GM18508 (cell line): ENCODE results near the gene POLD4.

Experiments used
- ATAC-seq: cut with Tn5 transposase; IDR thresholded peaks from one replicate; pipeline ENCODE4 v1.9.1; 2021; ENCODE audit warnings: moderate number of reproducible peaks; ENCODE audit not compliant: insufficient read depth, unreplicated experiment

Gene POLD4

DNA sequence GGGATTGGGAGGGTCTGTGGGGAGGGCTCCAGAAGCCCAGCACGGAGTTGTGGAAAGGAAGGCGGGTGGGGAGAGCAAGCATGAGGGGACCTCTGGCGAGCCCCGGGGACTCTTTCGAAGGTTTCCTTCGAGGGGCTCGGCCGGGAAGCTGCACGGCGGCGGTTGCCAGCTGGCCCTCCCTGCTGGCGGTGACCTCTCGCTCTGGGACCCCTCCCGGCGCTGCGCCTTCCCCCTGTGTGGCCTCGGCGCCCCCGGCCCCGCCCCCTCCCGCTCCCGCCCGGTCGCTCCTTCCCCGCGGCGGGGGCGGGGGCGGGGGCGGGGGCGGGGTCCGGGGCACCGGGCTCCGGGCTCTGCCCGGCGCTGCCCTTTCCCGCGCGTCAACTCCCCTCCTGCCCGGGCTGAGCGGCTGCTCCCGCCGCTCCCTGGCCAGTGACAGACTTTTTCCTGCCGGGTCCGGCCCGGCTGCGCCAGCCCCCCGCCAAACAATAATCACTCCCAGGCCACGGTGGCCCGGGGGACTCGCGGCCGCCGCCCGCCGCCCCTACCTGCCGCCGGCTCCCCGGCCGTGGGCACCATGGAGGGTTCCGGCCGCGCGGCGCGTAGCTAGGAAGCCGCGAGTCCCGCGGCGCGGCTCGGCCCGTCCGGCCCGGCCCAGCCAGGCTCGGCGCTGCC lies 19.1 kb upstream of the POLD4 start:
- ATAC-seq, result no peak

DNA sequence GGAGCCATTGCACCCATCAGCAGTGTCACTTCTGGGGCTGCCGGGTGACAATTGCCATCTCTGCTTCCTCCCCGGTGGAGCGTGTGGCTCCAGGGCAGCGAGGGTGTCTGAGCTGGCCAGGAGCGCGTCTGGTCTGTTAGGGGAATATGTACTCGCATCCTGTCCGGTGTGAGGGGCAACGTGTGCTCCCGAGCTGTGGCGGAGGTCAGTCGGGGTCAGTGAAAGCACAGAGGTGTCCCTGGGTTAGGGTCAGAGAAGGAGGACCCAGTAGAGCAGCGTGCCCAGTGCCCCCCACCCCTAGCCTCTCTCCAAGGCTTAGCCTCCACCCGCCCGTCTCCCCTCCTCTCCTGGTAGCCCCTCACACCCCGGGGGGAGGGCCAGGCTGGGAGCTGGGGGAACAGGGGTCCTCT lies 18.6 kb upstream of the POLD4 start:
- no peak for ATAC-seq

GRCh38 chr11:67371189-67371910 lies 18.0 kb upstream of the POLD4 start:
- no peak for ATAC-seq

DNA sequence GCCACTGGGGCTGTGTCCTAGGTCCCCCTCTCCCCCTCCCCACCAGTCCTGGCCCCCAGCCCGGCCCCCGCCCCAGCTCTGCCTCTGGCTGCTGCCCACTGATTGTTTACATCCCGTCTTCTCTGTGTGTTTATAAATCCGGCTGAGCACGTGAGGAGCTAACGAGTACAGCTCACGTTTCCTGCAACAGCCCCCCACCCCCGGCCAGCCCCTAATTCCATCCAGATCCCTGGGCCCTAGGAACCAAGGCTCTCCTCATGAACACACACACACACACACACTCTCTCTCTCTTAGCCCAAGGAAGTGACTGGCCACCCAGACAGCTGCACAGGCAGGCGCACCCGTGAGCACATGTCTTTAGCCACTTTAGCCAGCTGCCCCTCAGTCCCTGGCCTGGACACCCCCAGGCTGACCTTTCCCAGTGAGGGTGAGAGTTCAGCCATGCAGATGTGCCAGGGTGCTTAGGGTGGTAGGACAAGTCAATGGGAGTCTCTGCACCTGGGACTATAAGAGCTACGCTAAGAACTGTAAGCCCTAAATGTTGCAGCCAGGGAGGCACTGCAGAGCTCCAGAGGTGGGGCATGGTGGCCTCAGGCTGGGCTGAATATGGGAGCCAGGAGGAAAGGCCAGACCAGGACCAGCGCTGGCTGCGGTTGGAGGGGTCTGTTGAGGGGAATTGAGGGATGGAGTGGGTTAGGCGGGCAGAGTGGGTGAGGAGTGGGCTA lies 17.2 kb upstream of the POLD4 start:
- no peak for ATAC-seq

DNA sequence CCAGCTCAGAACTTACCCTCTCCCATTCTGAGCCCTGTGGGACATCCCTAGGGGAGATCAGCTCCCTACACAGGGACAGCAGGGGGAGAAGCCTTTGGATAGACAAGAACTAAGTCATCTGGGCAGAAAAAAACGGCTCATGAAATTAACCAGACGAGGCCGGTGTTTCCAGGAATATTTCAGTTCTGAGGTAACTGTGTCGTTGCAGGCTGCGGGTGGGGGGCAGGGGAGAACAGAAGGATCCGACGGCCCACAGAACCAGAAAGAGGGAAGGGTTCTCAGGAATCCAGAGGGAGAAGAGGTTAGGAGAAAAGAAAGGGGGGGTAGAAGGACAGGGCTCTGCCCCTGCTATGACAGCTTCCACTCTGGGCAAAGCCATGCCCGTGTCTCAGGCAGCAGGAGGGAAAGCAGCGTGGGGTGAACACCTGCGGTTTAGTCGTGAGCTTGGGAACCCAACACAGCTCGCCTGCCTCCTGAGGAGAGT lies 16.5 kb upstream of the POLD4 start:
- no peak for ATAC-seq

GRCh38 chr11:67369275-67369674 lies 15.9 kb upstream of the POLD4 start:
- no peak for ATAC-seq

DNA sequence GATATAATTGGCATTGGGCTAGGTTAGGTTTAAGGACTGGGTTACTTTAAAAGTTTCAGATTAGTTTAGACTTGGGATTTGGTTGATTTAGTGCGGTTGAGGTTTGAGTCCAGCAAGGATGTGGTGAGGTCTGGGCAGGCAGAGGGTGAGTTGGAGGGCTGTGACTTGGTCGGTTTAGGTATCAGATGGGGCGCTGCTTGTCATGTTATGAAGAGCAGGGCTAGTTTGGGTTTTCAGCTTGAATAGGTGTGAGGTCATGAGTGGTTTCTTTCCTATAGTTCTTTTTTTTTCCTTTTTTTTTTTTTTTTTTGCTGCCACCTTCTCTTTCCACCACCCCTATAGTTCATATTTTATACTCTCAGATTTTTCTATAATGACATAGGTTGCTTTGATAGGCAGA lies 15.3 kb upstream of the POLD4 start:
- no peak for ATAC-seq

DNA sequence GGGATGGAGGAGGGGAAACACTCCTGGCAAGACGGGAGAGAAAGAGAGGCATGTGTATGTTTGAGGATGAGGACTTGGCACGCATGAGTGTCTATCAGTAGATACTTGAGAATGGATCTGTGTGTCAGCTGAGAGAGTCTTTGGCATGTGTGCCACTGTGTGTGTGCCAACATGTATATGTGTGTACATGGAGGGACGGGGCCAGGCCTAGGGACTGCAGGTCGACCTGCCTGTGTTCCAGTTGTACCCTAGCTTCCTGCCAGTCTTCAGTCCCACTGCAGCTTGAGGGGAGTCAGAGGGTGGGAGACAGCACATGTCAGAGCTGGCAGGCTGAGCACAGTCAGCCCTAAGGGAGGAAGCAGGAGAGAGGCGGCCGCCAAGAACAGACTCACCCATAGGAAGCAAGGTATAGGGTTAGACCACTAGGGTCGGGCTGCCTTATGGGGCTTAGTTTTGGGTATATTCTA lies 14.4 kb upstream of the POLD4 start:
- ATAC-seq, result no peak

DNA sequence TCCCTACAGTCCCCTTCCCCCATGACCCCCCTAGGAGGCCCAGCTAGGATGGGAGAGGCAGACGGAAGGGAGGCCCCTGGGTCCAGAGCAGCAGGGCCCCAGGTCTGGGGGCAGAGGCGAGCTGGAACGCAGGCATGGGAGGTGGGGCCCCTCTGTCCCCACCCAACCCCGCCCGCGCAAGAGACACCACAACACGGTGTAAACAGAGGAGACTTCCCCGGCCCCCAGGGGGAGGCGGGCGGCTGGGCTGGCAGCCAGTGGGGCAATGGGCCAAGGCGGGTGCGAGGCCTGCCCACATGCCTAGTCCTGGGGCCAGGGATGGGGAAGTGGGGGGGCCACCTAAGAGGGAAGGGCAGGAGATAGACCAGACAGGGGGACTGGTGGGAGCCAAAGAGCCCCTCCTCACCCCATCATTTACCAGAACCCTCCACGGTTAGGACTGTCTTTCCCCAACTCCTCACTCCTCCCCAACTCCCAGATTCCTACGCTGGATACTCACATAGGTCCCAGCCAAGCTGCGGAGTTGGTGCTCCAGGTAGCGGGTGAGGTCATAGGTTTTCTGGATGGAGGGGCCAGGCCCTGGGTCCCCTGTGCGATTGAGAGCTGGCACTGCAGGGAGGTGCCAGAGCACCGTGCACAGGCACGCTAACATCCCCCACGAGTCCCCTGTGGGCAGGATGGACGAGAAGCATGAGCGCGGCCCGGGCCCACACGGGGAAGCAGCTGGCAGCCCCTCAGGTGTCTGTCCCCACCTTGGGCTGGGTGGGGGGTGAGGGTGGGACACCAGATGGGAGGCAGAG lies 13.8 kb upstream of the POLD4 start:
- no peak for ATAC-seq

DNA sequence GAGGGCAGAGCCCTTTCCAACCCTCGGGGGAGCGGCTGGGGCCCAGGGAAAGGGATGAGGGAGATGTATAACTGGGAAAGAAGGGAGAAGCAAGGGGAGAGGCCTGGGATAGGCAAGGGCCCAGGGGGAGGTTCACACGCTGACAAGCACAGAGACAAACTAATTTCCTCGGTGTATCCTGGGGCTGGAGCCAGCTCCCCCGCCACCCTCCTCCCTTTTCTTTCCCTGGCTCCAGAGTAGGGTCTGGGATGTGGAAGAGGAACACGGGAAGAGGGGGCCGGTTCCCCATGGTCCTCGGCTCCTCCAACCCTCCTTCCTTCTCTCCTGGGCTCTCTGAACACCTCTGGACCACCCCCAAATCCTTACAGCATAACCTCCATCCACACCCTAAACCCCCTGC lies 13.2 kb upstream of the POLD4 start:
- no peak for ATAC-seq

GRCh38 chr11:67365736-67366444 lies 12.5 kb upstream of the POLD4 start:
- ATAC-seq, result no peak

- ATAC-seq, result no peak
These were observed 11.7 kb upstream of the POLD4 start for GRCh38 chr11:67364783-67365722.

DNA sequence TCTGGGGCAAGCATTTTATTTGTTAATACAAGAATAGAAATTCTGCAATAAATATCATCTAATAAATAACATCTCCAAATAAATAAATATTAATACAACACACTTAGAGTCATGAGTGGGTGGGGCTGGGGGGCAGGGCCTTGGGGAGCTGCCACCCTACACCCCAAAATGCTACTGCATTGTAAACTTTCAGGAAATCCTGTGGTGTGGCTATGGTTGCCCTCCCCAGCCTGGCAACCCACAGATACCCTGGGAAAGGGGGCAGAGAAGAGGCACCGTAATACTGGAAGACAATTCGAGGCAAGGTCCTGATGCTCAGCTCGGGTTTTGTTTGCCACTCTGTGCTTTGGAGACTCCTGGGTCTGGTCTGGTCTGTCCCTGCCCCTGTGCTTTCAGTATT lies 10.8 kb upstream of the POLD4 start:
- no peak for ATAC-seq

DNA sequence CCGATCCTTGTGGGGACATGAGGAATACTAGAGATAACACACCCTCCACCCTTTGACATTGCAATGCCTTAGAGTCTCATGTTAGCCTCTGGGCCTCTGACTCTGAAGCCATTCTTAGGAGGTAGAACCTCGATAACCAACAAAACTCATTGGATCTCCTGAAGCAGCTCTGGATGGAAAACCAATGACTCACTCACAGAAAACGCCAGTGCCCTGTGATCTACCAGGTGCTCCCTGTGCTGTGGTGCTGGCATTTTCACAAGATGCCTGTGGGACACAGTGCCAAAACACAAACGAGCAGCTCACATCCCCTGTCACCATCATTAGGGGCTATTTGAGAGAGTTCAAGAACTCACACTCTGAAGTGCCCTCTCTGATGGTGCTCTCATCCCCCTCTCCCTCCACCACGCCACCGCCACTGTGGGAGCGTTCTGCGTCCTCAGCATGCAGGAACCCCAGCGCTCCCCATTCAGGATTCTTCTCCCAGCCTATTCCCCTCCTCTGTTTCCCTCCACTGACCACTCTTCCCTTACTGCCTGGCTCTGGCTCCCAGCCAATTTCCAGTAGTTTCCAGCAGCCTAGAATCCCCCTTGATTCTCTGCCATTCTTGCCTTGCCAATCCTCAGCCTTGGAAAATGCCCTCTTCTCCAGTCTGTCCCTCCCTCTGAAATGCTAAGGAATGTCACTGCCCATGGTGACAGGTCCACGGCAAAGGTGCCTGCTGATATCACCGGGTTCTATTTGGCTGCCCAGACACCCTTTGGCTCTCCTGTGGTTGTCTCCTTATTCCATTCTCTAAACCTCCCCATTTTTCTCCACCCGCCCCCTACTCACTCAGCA lies 4.7 kb upstream of the POLD4 start:
- no peak for ATAC-seq

DNA sequence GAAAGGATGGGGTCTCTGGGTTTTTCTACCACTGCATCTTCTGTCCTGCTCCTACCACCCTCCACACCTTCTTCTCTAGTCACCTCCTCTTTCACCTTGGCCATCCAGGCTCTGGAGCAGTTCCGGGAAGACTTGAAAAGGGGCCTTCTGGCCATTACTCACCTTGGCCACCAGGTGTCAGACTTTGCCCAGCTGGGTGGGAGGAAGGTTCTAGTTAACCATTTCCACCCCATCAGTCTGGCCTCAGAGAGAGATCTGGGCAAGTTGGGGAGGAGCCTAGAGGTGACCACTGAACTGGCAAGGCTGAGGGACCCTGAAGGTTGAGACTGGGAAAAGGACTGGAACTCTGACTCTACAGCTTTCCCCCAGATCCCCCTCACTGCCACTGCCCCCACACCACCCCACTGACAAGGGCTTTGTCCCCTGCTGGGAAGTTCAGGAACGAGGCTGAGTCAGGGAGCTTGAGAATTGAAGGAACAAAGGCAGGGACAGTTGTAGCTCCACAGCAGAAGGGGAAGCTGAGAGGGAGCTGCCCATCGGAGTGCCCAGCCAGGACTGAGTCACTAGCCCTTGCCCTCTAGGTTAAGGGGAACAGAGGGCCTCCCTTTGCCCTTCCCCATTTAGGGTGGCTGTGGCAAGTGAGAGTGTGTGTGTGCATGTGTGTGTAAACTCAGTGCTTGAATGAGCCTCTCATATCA lies 3.7 kb upstream of the POLD4 start:
- ATAC-seq, result no peak

DNA sequence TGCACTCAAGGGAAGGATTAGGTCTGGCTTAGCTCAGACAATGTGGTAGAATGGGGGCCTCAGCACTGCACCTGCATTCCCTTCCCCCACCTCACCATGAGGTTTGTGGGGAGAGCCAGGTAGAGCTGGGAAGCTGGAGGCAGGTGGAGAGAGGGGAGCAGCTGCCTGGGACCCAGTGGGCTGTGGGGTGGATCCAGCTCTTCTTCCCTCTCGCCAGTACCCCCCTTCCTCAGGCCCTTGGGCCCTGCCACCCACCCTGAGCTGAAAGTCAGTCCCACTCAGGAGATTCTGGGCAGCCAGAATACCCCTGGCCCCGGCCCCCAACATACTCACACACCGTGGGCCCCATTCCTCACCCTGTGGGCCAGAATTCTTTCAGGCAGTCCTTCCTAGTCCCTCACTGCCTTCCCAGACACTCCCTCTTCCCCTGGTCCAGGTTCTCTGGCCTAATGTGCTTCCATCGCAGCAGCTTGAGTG lies 3.1 kb upstream of the POLD4 start:
- no peak for ATAC-seq

DNA sequence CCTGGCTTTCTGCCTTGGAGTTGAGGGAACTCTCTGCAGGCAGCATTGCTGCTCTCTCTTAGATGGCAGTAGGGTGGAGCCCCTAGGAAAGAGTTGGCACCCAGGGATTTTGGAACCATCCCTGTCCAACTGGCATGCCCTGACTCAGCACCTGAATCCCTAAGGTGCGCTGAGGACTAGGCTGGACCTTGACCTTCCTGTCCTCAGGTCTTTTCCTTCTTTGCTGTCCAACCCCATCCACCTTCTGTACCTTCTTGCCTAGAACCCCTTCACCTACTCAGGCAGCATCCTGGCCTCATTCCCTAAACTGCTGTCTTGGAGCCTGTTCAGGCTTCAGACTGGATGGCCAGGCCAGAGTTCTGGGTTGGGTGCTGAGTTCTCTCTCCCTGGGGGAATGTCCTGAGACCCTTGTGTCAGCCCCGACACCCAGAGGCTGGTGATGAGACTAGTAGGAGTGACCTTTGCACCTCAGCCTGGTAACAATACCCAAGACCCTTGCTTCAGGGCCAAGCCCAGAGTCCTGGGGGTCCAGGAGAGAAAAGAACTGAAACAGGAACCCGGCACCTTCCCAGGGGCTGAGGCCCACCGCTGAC lies 2.5 kb upstream of the POLD4 start:
- no peak for ATAC-seq
